Hepatocyte (in vitro differentiated cells): Measurements from ENCODE around the gene TPGS1.

ENCODE experiments used
- CTCF ChIP-seq: fragments of 200-600 bp; sonication (generic); IDR thresholded peaks from 2 replicates; pipeline ENCODE4 v1.5.1; 2016; ENCODE audit warnings: antibody characterized with exemption, mild to moderate bottlenecking; ENCODE audit not compliant: poor library complexity
- EZH2 ChIP-seq: fragments of 200-600 bp; sonication (generic); IDR thresholded peaks from 2 replicates; pipeline ENCODE4 v1.6.1; 2016; ENCODE audit warnings: antibody characterized with exemption, mild to moderate bottlenecking, borderline replicate concordance
- EZH2phosphoT487 ChIP-seq: fragments of 200-600 bp; sonication (generic); IDR thresholded peaks from one replicate; pipeline ENCODE4 v1.6.1; 2018; ENCODE audit warnings: antibody characterized with exemption, mild to moderate bottlenecking, low read depth, moderate library complexity; ENCODE audit not compliant: unreplicated experiment, severe bottlenecking

- TF ChIP-seq CTCF (no peak), EZH2 (no peak), EZH2phosphoT487 (no peak)
Observed at GRCh38 chr19:524062-524674, 16.9 kb downstream of the TPGS1 start.
